GM23248 (cell line): ENCODE results near the gene SLC35A2.

Source experiments
- EZH2 ChIP-seq: fragments of 200-600 bp; sonication (generic); IDR thresholded peaks from 2 replicates; pipeline ENCODE4 v1.6.1; 2018; ENCODE audit warnings: antibody characterized with exemption, mild to moderate bottlenecking; ENCODE audit not compliant: insufficient read depth, poor library complexity, severe bottlenecking
- EZH2phosphoT487 ChIP-seq: fragments of 200-600 bp; sonication (generic); IDR thresholded peaks from 2 replicates; pipeline ENCODE4 v1.6.1; 2018; ENCODE audit warnings: antibody characterized with exemption, moderate library complexity, mild to moderate bottlenecking, low read depth; ENCODE audit not compliant: insufficient read depth

GRCh38 chrX:48942895-48943294 lies 31.4 kb upstream of the SLC35A2 start:
- TF ChIP-seq EZH2 (no peak), EZH2phosphoT487 (no peak)
